Colonic mucosa (tissue), 4 donors: ENCODE measurements around the gene RBBP8NL. TPM values are rescaled to one million over a fixed set of nuclear protein-coding genes. Genes with fewer than 3 reads are reported as not detected.

Source experiments
- DNase-seq: peaks from one replicate; pipeline ENCODE4 v3.0.0-alpha.2; 2020
- H3K27ac ChIP-seq: fragments of 200-600 bp; one replicate; pipeline ENCODE4 v1.8.0; 2021
- H3K27me3 ChIP-seq: fragments of 200-600 bp; one replicate; pipeline ENCODE4 v1.8.0; 2021
- H3K36me3 ChIP-seq: fragments of 200-600 bp; one replicate; pipeline ENCODE4 v1.8.0; 2021
- H3K4me1 ChIP-seq: fragments of 200-600 bp; one replicate; pipeline ENCODE4 v1.8.0; 2021; ENCODE audit warnings: mild to moderate bottlenecking
- H3K4me3 ChIP-seq: fragments of 200-600 bp; one replicate; pipeline ENCODE4 v1.8.0; 2021
- H3K9ac ChIP-seq, 2 donors: one replicate each; pipeline ENCODE4 v1.7.0; 2013; ENCODE audit warnings: control low read depth in 2 of 2, low read depth in 2 of 2, low read length in 2 of 2
- H3K9me3 ChIP-seq: fragments of 200-600 bp; one replicate; pipeline ENCODE4 v1.8.0; 2021
- CTCF ChIP-seq: fragments of 200-600 bp; IDR thresholded peaks from one replicate; pipeline ENCODE4 v1.8.0; 2022; ENCODE audit warnings: antibody characterized with exemption, mild to moderate bottlenecking
- intact Hi-C: fragments of 100-400 bp; cut with DNase I; formaldehyde crosslinking; loops from one replicate; pipeline ENCODE4 v1.14.1; 2022
- total RNA-seq, 2 donors: library from RNA; stranded (reverse); fragmentation: NEBNext Ultra II Directional in 1 of 2; extraction: Animal tissue kit (Norgen Biotek cat#: 25700) in 1 of 2; gene quantifications; one replicate each; pipeline ENCODE4 v1.2.1, GENCODE V29; 2021
- donor health status: healthy.
- donor health status: DM: no; HTN: no; CAD: no.
- donor health status: DM: no; HTN: no; CAD: no.

RBBP8NL gene
- total RNA-seq = 10 to 100 TPM in 1 of 2 donors, 1 to 10 TPM in 1; 5.9 to 12.5 TPM

GRCh38 chr20:62427172-62428001 is at the start of gene RBBP8NL:
RBBP8NL (minus strand) TSS chr20:62427539; CDS start chr20:62419647, 7,892 bp downstream.
- Histone ChIP-seq H3K9me3 (no peaks in the 10 kb centered on the region), H3K36me3 (no peaks in the 10 kb centered on the region), H3K27me3 (no peaks in the 10 kb centered on the region), H3K9ac (peak within 1 kb of the TSS; percentile 8 to 43), H3K4me1 (peaks cover 13% of the 10 kb centered on the region), H3K4me3 (no peak within 1 kb of the TSS), H3K27ac (peak within 1 kb of the TSS; percentile 64)
- DNase-seq = peak; percentile 96
- intact Hi-C loops = no loop called here
- no peak for TF ChIP-seq CTCF

- DNase-seq = no peak
- H3K4me3 ChIP-seq = no peak overlapping the region
- no peaks in the 10 kb centered on the region for H3K36me3 ChIP-seq
- H3K4me1 ChIP-seq = no peaks in the 10 kb centered on the region
- intact Hi-C loops = no loop called here
- H3K9ac ChIP-seq = no peak overlapping the region
- no peaks in the 10 kb centered on the region for H3K9me3 ChIP-seq
- H3K27ac ChIP-seq = no peak overlapping the region
- no peak for TF ChIP-seq CTCF
- peaks cover 66% of the 10 kb centered on the region for H3K27me3 ChIP-seq
These were observed 48.9 kb upstream of the RBBP8NL start for GRCh38 chr20:62476056-62476838.

GRCh38 chr20:62475772-62476055 is 48.4 kb upstream of the RBBP8NL start, which contains the start of gene GATA5:
GATA5 (minus strand) TSS chr20:62475995; CDS start chr20:62475521, 474 bp downstream.
- H3K9me3 ChIP-seq = no peaks in the 10 kb centered on the region
- H3K4me3 ChIP-seq = no peak within 1 kb of the TSS
- H3K4me1 ChIP-seq = no peaks in the 10 kb centered on the region
- peaks cover 64% of the 10 kb centered on the region for H3K27me3 ChIP-seq
- DNase-seq = no peak
- H3K36me3 ChIP-seq = no peaks in the 10 kb centered on the region
- no peak within 1 kb of the TSS for H3K27ac ChIP-seq
- no peak within 1 kb of the TSS for H3K9ac ChIP-seq
- TF ChIP-seq CTCF = no peak
- intact Hi-C loops = no loop called here

- H3K4me1 ChIP-seq = no peaks in the 10 kb centered on the region
- H3K27ac ChIP-seq = no peak overlapping the region
- H3K27me3 ChIP-seq = peaks cover 59% of the 10 kb centered on the region
- no peaks in the 10 kb centered on the region for H3K9me3 ChIP-seq
- H3K9ac ChIP-seq = no peak overlapping the region
- no peaks in the 10 kb centered on the region for H3K36me3 ChIP-seq
- DNase-seq = no peak
- no peak overlapping the region for H3K4me3 ChIP-seq
- TF ChIP-seq CTCF = no peak
- intact Hi-C loops = no loop called here
These were observed 47.9 kb upstream of the RBBP8NL start for GRCh38 chr20:62475027-62475771.

- intact Hi-C loops = no loop called here
- TF ChIP-seq CTCF = no peak
- H3K4me1 ChIP-seq = no peaks in the 10 kb centered on the region
- no peak for DNase-seq
- no peak overlapping the region for H3K4me3 ChIP-seq
- peaks cover 57% of the 10 kb centered on the region for H3K27me3 ChIP-seq
- no peak overlapping the region for H3K27ac ChIP-seq
- H3K9me3 ChIP-seq = no peaks in the 10 kb centered on the region
- no peak overlapping the region for H3K9ac ChIP-seq
- H3K36me3 ChIP-seq = no peaks in the 10 kb centered on the region
These were observed 47.3 kb upstream of the RBBP8NL start for GRCh38 chr20:62474604-62475026.
